Inflammatory macrophage treated with lipopolysaccharide for 1 hour (primary cell): Measurements from ENCODE around the gene SSR4.
"Not testable (repeated sequence)": the region's sequence is repeated elsewhere in the genome, so short reads cannot be mapped to it uniquely, and the experiment has no call there.

Experiments used
- DNase-seq, 2 donors: peaks; one replicate each; pipeline ENCODE4 v3.0.0-alpha.2; 2020 to 2022

Gene SSR4

DNA sequence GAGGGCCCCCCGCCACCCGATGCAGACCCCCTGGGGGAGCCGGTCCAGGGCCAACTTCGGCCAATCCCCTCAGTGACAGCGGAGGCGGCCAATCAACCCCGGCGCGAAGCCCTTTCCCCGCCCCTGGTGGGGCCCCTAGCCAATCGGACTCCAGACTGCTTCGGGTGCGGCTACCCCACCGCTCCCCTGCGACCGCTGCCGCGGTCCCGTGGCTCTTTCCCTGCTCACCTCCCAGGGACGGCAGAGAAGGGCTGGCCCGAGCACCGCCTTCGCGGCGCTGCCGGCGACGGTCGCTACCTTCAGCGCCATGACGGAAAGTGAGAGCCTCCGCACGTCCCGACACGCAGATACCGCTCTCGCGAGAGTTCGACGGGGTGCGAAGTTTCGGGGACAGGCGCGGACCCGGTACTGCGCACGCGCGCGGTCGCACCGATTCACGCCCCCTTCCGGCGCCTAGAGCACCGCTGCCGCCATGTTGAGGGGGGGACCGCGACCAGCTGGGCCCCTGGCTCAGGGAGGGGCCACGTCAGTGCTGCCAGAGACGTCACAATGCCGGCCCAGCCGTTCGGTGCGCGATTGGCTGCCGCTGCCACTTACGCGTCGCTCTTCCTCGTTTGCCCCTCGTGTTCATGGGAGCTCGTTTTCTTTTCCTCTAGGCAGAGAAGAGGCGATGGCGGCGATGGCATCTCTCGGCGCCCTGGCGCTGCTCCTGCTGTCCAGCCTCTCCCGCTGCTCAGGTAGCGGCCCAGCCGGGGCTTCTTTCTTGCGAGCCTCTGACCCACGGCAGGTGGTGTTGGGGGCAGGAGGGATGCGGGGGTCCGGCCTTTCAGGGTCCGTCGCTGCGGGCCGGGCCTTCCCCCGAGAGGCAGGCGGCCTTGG lies at the start of gene SSR4, which contains the start of gene IDH3G:
Gene SSR4, plus strand, starts transcription at position 651 of the 879 bp plus-strand sequence. Its CDS starts 20 bp downstream, at position 671.
Gene IDH3G, minus strand, starts transcription at position 358 of the 879 bp plus-strand sequence. Its CDS starts 49 bp downstream, at position 309.
- DNase-seq = peak; percentile 87 to 90

DNA sequence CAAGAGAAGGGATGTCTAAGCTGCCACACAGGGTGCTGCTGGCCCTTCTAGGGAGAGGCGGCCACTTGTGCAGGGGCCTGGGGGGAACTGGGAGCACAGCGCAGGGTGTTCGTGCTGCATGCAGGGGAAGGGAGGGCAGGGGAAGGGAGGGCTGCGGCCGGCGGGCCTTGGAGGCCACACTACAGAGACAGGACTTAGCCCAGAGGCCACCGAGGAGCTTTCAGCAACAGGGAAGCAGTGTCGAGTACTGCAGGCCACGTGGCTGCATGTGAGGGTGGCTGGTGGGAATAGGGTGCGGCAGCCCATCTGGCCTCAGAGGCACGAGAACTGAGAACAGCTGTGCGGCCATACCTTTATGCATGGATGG lies 49.4 kb upstream of the SSR4 start:
- DNase-seq = not testable (repeated sequence)

DNA sequence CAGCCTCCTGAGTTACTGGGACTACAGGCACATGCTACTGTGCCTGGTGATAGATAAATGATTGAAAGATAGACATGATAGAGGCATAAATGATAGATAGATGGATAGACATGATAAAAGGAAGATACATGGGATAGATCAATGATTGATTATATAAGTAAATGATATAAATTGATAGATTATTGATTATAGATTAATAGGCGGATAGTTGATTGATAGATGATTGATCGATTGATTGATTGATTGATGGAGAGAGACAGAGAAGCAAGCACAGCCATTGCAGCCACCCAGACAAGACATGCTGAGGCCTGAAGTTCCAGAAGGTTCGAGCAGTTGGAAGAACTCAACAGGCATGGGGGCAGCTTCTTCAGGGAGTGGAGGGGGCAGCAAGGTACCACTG lies 48.1 kb upstream of the SSR4 start:
- no peak for DNase-seq

DNA sequence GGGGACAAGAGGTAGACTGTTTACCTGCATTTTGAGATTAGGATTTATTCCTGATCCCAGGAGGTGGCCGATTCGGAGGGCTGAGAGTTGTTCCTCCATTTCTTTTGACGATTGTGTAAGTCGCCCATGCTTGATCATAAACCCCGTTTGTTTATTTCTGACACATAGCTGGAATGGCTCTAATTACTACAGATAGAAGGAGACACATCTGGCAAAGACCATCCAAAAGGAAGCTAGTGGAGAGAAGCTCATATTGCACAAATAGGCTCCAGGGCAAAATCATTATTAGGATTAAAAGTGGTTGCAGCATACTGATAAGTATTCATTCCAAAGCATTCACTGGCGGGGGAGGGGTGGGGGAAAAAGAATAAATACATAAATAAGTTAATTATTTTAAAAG lies 47.5 kb upstream of the SSR4 start:
- not testable (repeated sequence) for DNase-seq

DNA sequence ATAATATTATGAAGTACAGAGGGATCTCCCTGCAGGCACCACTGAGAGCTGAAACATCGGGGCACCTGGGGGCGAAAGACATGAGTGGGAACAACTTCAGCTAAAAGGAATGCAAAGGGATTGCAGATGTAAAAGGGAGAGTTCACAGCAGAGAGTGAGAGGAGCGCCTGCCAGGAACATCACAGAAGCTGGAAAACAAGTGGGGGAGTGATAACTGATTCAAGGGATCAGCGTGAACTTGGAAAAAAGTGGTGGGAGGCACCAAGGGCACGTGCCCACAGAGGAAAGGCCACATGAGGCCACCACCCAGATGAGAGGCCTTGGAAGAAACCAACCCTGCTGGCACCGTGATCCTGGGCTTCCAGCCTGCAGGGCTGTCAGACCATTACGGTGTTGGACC lies 45.5 kb upstream of the SSR4 start:
- DNase-seq = not testable (repeated sequence)

DNA sequence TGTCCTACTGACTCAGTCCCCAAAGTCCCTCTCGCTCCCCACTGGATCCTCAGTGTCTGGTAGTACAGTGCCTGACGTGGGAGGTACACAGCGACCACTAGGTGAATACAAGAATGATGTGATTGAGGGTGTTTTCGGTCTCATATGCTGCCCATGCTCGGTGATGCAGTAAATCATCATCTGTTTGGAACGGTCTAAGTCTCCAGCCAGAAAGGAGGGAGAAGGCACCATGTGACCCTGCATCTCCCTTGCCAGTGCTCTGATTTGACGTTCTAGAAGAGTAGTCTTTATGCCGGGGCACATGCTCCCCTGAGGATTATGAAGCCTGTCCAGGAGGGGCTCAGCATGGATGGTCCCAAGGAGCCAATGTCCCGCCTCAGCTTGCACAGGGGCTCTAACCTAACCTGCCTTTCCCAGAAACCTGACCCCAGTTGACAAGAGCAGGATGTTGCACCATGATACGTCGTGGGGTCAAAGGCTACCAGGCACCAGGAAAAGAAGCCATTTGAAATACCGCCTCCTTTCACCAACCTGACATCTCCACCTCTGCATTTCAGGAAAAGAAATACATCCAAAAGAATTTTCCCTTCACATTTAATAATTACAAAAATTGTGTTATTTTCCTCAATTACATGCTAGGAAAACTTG lies 44.2 kb upstream of the SSR4 start:
- no peak for DNase-seq

DNA sequence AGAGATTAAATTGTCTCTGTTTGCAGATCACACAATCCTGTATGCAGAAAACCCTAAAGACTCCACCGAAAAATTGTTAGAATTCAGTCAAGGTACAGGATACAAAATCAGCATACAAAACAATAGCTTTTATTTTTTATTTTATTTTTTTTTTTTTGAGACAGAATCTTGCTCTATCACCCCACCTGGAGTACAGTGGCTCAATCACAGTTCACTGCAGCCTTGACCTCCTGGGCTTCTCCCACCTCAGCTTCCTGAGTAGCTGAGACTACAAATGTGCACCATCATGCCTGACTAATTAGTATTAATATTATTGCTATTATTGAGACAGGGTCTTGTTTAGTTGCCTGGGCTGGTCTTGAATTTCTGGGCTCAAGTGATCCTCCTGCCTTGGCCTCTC lies 39.3 kb upstream of the SSR4 start:
- DNase-seq = no peak

DNA sequence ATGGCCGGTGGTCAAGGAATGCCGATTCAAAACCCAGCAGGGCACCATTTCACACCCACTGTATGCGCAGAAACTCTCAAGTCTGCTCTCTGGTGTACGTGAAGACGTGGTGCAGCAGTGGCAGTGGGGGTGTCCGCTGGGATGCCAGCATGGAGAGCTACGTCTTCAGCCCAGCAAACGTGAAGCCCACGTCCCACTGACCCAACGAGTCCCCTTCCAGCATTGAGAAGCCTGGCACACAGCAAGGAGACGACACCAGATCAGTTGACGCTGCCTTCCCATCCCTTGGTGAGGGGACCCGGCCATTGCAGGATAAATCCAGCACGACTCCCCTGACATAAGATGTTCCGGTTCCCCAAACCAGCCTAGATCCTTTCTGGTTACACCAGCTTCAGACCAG lies 32.6 kb upstream of the SSR4 start:
- no peak for DNase-seq

DNA sequence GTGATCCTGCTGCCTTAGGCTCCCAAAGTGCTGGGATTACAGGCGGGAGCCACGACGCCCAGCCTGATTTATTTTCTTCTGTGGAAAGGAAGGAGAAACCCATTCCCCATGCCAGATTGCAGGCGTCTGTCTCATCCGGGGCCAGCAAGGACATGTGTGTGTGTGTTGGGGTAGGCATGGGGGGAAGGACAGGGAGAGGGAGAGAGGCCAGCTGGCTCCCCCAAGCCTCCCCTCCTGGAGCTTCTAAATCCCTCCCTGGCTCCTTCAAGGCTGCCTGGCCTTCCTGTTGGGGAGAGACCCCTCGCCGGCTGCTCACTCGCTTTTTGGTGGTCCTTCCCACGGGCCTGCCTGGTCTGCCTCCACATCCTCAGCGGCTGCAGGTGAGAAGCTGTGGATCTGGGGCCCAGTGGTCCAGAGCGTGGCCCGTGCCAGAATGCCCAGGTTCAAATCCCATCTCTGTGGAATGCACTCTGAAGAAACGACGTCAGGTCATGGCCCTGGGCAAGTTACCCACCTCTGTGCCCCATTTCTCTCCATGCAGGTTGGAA lies 31.8 kb upstream of the SSR4 start:
- DNase-seq = no peak

DNA sequence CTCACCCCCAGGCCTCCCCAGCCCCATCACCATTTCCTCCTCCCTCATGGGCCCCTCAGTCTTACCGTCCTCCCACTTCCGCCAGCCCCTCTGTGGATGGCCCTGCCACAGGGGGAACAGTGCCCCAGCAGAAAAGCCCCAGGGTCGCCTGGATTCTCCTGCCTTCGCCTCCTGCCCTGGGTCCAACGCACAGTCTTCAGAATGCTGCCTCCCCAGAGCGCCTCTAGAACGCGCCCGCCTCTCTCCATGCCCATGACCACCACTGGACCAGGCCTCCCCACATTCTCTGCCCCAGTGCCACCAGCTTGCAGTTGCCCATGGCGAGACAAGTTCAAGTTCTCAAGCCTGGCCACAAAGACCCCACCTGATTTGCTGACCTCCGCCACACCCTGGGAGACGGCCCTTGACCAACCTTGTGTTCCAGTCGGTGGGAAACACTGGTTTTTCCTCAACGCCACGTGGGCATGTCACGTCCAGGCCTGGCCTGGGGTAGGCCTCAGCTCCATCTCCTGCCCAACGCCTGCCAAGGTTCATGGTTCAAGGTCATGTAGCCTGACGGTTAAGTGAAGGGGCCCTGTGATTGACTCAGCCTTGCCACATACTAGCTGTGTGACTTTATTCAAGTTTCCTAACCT lies 31.1 kb upstream of the SSR4 start:
- DNase-seq = no peak

DNA sequence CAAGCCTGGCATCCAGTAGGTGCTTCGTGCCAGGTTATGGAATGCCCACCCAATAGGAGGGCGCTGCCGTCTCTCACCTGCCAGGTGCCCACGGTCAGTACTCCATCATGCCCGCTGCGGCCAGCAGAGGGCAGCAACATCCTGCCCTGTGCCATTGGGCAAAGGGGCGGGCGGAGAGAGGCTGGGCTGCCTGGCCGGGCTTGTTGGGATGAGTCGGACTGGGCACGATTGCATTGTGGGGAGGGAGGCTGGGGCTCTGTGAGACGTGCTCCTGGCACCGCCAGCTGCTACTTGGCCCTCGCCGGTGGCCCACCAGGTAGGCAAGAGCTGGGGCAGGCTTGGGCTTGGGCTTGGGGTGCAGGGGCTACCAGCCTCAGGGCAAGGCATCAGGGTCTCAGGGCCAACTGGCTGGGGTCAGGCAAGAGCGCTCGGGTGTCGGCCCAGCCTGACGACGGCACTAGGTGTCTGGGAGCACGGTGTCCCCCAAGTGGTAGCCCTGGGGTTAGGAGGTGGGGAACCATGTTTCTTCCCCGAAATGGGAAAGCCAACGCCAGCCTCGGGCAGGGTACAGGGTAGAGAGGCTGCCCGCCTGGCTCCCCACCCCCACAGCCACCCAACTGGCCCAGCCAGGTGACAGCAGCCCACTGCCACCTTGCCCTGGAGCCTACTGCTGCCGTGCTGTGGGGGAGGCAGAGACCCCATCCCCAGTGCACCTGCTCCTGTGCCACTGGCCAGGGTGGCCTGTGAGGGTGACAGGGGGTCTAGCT lies 30.3 kb upstream of the SSR4 start, which contains the start of gene PLXNB3:
Gene PLXNB3, plus strand, starts transcription at position 261 of the 767 bp plus-strand sequence. CDS start 1,287 bp downstream, outside the sequence.
- DNase-seq = peak; percentile 43 to 69

DNA sequence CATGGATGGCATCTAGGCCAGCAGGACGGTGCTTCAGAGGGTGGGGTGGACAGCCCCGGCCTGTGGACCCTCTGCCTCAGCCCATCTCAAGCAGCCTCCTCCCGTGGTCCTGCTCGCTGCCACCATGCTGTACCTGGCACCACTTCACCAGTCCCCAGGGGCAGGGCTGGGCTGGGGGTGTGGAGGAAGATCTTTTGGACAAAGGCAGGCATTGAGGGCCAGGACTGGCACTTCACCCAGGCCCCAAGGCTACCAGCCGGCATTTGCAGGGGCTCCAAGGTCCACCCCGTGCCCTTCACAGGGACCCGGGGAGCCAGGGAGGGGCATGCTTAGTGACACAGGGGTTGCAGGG lies 29.7 kb upstream of the SSR4 start:
- DNase-seq = no peak

DNA sequence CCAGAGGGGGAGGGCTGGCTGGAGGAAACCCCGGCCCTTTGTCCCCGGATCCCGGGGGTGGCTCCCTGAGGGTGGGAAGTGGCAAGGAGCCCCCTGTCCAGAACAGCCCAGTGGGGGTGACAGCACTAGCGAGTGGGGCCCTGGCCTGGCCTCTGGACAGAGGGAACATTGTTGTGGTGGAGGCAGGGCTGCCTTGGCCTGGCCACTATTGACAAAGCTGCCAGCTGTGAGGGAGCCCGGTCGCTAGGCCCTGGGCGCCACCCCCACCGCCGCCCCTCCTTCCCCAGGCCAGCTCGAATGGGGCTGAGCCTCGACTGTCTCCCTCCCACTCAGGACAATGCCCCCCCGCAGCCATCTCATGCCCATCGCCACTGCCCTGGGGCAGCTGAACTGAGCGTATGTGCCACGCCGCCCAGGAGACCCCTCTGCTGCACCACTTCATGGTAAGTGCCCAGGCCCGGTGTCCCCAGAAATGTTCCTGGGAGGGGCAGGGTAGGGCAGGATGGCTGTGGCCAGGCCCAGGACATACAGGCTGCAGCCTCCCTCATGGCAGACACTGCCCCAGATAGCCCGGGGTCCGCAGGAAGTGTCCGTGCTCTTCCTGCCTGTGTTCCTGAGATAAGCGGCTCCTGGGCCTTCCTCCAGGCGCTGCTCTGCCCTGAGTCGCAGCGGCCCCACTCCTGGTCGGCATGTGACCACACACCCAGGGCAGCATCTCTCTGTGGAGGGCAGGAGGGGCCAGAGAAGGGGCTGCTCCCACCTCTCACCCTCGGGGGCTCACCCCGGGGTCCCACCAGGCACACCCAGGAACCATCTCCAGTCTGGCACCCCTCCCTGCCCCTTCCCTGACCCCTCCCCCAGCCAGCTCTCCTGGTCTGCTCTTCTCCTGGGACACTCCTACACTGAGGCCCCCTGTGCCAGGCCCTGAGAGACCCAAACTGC lies 29.1 kb upstream of the SSR4 start:
- no peak for DNase-seq

DNA sequence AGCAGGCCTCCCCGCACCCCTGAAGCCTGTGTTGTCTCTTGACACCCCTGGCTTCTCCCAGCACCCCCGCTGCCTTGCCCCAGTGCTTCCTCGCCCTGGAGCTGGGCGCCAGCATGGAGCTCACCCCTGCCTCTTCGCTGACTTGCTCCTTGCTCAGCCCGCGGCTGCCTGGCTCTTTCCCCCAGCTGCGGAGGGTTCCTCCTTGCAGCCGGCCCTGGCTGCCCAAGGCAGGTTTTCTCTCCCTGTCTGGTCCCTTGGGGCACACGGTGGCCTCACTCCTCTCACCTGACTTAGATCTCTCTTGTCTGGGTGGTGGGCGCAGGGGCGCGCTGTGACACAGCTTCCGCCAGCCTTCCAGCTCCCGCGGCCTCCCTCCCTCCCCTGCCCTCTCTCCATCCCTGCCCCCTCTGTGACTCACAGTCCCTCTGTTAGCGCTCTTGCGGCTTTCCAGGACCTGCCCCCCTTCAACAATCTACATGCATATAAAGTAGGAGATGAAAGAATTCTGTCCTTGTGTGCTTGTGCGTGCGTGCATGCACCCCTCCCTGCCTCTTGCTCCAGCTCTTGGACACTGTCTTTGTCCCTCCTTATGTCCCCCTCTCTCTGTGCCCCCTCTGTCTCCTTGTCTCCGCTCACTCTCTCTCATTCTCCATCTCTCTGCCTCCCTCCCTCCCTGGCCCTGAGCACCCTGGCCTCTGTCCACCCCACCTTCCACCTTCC lies 28.2 kb upstream of the SSR4 start:
- peak in 1 of 2 donors; percentile 14 for DNase-seq

DNA sequence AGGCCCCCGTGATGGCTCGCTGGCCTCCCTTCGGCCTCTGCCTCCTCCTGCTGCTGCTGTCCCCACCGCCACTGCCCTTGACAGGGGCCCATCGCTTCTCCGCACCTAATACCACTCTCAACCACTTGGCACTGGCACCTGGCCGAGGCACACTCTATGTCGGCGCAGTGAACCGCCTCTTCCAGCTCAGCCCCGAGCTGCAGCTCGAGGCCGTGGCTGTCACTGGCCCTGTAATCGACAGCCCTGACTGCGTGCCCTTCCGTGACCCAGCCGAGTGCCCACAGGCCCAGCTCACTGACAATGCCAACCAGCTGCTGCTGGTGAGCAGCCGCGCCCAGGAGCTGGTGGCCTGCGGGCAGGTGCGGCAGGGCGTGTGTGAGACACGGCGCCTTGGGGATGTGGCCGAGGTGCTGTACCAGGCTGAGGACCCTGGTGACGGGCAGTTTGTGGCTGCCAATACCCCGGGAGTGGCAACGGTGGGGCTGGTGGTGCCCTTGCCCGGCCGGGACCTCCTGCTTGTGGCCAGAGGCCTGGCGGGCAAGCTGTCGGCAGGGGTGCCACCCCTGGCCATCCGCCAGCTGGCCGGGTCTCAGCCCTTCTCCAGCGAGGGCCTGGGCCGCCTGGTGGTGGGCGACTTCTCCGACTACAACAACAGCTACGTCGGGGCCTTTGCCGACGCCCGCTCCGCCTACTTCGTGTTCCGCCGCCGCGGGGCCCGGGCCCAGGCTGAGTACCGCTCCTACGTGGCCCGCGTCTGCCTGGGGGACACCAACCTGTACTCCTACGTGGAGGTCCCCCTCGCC lies 27.4 kb upstream of the SSR4 start:
- DNase-seq = no peak

DNA sequence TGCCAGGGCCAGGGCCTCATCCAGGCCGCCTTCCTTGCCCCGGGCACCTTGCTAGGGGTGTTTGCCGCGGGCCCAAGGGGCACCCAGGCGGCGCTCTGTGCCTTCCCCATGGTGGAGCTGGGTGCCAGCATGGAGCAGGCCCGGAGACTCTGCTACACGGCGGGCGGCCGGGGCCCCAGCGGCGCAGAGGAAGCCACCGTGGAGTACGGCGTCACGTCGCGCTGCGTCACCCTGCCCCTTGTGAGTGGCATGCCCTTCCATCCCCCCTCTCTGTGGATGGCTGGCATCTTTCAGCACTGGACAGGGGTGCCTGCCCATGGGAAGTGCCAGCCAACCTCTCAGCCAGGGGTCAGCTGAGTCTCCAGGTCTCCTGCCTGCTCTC lies 26.8 kb upstream of the SSR4 start:
- no peak for DNase-seq

DNA sequence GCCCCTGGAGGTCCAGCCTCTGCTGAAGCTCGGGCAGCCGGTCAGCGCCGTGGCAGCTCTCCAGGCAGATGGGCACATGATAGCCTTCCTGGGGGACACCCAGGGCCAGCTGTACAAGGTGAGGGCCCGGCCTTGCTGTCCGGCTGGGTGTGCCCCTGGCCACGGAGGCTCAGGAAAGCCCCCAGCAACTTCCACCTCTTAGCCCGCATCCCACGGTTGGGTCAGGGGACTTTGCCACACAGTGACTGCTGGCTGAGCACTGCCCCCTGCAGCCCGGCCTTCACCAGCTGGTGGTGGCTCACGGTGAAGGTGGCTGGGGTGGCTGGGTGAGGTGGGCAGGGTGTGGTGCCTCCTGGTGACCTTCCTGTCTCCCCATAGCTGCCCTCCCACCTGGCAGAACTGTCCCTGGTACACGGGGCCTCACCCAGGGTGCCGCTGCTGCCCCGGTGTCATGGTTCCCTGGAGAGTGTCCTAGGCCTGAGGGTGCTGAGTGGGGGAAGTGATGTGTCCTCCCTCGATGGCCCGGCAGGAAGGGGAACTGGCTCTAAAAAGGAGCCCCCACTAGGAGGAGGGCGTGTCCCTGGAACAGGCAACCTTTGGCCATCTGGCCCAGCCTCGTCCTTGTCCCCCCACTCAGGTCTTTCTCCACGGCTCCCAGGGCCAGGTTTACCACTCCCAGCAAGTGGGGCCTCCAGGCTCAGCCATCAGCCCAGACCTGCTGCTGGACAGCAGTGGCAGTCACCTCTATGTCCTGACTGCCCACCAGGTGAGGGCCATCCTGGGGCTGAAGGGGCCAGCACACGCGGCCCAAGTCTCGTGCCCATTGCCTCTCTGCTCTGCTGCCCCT lies 25.9 kb upstream of the SSR4 start:
- no peak for DNase-seq

DNA sequence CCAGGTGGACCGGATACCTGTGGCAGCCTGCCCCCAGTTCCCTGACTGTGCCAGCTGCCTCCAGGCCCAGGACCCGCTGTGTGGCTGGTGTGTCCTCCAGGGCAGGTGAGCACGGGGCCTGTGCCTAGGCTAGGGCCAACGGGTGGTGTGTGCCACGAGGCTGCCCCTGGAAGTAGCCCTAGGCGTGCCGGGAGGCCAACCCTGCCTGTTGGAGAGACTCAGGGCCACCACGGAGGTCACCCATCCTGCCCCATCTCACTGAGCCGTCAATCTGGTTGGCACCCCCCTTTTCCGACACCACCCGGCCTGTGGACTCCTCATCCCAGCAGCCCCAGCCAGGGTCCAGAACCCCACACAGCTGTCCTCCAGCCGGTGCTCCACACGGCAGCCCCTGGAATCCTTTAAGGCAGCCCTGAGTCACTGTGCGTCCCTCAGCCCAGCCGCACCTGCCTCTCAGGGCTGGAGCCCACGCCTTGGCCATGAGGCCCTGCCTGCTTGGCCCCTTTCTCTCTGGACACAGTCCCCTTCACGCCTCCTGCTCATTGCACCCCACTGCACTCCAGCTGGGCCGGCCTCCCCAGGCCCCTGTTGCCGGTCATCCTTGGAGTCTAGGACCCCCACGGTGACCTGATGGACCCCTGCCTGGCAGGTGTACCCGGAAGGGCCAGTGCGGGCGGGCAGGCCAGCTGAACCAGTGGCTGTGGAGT lies 25.2 kb upstream of the SSR4 start:
- no peak for DNase-seq
